ENCODE data around the gene MAFG.
"Not testable (repeated sequence)": the region's sequence is repeated elsewhere in the genome, so short reads cannot be mapped to it uniquely, and the experiment has no call there.

Gene MAFG

DNA sequence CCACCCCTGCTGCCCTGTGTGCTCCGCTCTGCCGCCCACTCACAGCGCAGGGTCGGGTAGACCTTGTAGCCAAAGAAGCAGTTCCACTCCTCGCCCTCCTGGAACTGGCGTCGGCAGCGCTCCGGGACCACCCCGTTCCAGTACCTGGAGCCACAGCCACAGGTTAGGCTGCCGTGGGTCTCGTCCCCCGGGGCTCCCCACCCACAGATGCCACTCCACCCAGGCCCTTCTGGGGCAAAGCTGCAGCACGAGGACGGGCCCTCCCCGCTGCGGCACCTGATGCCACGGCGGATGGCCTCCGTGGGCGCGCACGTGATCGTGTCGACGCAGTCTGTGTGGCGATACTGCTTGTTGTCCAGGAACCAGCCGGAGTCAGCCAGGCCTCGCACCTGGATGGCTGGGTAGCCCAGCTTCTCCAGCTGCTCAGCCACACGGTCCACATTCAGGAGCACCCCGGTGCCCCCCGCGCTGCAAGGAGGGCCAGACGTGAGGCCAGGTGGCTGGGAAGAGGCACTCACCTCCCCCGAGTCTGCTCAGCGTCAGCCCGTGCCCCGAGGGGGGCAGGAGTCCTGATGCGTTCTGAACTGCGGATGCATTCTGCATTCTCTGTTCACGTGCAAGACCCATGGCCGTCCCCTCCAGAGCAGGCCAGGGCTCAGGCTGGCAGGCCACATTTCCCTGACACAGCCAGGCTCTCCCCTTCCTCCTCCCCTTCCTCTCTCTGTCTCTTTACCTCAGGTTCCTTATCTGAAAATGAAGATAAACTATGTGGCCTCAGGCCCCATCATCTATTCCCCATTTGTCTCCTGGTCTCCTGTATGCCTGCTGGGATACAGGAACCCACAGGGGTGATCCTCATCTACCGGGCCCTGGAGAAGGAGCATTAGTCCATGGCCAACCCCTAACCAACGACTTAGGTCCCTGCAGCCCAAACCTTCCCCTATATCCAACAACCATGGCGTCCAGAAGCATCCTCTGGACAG lies 29.4 kb upstream of the MAFG start:
- peaks cover 28% of the 10 kb centered on the region for H3K27me3 ChIP-seq (ENCODE audit: insufficient read depth, poor library complexity, severe bottlenecking)
- H3K36me3 ChIP-seq (ENCODE audit: low read depth), result no peaks in the 10 kb centered on the region
- H3K4me3 ChIP-seq (ENCODE audit: severe bottlenecking), result no peak overlapping the region
- TF ChIP-seq, protein P1, sequence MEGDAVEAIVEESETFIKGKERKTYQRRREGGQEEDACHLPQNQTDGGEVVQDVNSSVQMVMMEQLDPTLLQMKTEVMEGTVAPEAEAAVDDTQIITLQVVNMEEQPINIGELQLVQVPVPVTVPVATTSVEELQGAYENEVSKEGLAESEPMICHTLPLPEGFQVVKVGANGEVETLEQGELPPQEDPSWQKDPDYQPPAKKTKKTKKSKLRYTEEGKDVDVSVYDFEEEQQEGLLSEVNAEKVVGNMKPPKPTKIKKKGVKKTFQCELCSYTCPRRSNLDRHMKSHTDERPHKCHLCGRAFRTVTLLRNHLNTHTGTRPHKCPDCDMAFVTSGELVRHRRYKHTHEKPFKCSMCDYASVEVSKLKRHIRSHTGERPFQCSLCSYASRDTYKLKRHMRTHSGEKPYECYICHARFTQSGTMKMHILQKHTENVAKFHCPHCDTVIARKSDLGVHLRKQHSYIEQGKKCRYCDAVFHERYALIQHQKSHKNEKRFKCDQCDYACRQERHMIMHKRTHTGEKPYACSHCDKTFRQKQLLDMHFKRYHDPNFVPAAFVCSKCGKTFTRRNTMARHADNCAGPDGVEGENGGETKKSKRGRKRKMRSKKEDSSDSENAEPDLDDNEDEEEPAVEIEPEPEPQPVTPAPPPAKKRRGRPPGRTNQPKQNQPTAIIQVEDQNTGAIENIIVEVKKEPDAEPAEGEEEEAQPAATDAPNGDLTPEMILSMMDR (IDR thresholded peaks at IDR 0.05; ENCODE audit: poor library complexity, severe bottlenecking), result no peak
- peak; percentile 63 for DNase-seq (ENCODE audit: low spot score)
- no peak overlapping the region for H3K27ac ChIP-seq (ENCODE audit: poor library complexity, severe bottlenecking)
- H3K4me1 ChIP-seq (ENCODE audit: insufficient read depth, poor library complexity, severe bottlenecking), result no peaks in the 10 kb centered on the region
- no peak for ATAC-seq (ENCODE audit: low read depth)
- H3K9me3 ChIP-seq (ENCODE audit: severe bottlenecking), result no peaks in the 10 kb centered on the region

DNA sequence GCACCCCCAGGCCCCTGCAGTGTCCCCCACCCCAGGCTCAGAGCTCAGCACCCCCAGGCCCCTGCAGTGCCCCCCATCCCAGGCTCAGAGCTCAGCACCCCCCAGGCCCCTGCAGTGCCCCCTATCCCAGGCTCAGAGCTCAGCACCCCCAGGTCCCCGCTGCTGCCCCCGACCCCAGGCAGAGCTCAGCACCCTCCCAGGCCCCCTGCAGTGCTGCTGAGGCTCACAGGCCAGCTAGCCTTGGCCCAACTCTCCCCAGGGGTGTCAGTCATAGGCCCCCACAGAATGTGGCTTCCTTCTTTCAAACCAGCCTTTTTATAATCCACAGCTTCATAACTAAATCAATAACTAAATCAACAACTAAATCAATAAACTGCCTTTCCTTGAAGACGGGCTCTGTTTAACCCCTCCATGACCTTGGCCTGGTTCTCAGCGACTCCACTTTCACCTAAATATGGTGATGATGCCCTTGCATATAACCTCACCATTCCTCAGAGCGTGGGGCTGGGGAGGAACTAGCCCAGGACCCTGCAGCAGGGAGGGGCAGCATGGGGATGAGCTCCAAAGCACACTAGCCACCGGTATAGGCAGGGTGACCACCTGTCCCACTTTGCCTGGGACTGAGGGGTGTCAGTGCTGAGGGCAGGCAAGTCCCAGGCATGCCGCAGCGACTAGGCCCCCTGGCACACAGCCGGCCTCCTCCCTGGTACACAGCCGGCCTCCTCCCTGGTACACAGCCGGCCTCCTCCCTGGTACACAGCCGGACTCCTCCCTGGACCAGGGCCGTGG lies 28.4 kb upstream of the MAFG start:
- peaks cover 24% of the 10 kb centered on the region for H3K27me3 ChIP-seq (ENCODE audit: insufficient read depth, poor library complexity, severe bottlenecking)
- no peaks in the 10 kb centered on the region for H3K9me3 ChIP-seq (ENCODE audit: severe bottlenecking)

DNA sequence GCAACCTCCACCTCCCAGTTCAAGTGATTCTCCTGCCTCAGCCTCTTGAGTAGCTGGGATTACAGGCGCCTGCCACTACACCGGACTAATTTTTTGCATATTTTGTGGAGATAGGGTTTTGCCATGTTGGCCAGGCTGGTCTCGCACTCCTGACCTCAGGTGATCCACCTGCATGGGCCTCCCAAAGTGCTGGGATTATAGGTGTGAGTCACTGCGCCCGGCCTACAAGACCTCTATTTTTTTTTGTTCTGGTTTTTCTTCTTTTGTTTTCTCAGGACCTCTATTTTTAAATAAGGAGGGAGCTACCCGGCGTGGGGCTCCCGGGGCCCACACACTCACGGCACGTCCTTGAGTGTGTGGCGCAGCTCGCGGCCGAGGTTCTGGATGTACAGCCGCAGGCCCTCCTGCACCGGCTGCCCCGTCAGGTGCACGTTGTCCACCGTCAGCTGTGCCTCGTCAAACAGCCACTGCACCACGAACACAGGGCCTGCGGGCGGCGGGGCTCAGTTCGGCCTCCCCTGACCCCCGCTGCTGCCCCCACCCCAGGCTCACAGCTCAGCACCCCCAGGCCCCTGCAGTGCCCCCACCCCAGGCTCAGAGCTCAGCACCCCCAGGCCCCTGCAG lies 27.6 kb upstream of the MAFG start:
- Histone ChIP-seq H3K27ac (ENCODE audit: poor library complexity, severe bottlenecking) (no peak overlapping the region), H3K9me3 (ENCODE audit: severe bottlenecking) (no peaks in the 10 kb centered on the region), H3K4me3 (ENCODE audit: severe bottlenecking) (no peak overlapping the region), H3K4me1 (ENCODE audit: insufficient read depth, poor library complexity, severe bottlenecking) (no peaks in the 10 kb centered on the region), H3K27me3 (ENCODE audit: insufficient read depth, poor library complexity, severe bottlenecking) (peaks cover 19% of the 10 kb centered on the region), H3K36me3 (ENCODE audit: low read depth) (no peaks in the 10 kb centered on the region)
- ATAC-seq (ENCODE audit: low read depth), result no peak
- peak; percentile 68 for DNase-seq (ENCODE audit: low spot score)
- TF ChIP-seq, protein P1 (IDR thresholded peaks at IDR 0.05; ENCODE audit: poor library complexity, severe bottlenecking), result no peak

More for the DNA sequence above, 28.4 kb upstream of the MAFG start:
- ATAC-seq (ENCODE audit: low read depth) (no peak), DNase-seq (ENCODE audit: low spot score) (no peak)
- no peaks in the 10 kb centered on the region for H3K4me1 ChIP-seq (ENCODE audit: insufficient read depth, poor library complexity, severe bottlenecking)
- no peak overlapping the region for H3K27ac ChIP-seq (ENCODE audit: poor library complexity, severe bottlenecking)
- no peak overlapping the region for H3K4me3 ChIP-seq (ENCODE audit: severe bottlenecking)
- no peaks in the 10 kb centered on the region for H3K36me3 ChIP-seq (ENCODE audit: low read depth)
- TF ChIP-seq, protein P1 (IDR thresholded peaks at IDR 0.05; ENCODE audit: poor library complexity, severe bottlenecking), result no peak

DNA sequence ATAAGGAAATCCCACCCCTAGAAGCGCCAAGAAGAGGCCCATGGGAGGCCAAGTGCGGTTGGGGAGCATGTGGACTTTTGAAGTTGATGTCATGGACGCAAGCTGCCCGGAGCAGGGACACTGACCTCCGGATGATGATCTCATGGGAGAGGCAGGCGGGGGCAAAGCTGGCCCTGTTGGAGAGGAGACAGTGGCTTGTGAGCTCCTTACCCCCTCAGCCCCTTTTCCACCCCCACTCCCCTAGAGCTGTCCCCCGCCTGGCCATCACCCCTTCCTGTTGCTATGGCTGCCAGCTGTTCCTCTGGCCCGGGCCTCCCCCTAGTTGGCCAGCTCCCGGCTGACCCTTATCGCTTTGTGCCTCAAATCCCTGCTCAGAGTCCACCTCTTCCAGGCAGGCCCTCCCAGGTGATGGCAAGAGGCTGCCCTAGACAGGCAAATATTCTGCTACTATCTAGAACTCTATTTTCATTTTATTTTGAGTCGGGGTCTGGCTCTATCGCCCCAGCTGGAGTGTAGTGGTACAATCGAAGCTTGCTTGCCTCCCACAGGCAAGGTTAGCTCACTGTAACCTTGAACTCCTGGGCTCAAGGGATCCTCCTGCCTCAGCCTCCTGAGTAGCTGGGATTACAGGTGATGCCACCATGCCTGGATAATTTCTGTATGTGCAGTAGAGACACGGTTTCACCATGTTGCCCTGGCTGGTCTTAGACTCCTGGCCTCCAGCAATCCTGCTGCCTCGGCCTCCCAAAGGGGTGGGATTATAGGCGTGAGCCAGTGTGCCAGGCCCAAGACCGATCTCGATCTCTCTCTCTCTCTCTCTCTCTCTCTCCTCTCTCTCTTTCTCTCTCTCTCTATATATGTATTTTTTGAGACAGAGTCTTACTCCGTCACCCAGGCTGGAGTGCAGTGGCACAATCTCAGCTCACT lies 26.9 kb upstream of the MAFG start:
- DNase-seq (ENCODE audit: low spot score) (peak; percentile 61), ATAC-seq (ENCODE audit: low read depth) (no peak)
- Histone ChIP-seq H3K27me3 (ENCODE audit: insufficient read depth, poor library complexity, severe bottlenecking) (peaks cover 14% of the 10 kb centered on the region), H3K27ac (ENCODE audit: poor library complexity, severe bottlenecking) (no peak overlapping the region), H3K4me1 (ENCODE audit: insufficient read depth, poor library complexity, severe bottlenecking) (no peaks in the 10 kb centered on the region), H3K9me3 (ENCODE audit: severe bottlenecking) (no peaks in the 10 kb centered on the region), H3K36me3 (ENCODE audit: low read depth) (no peaks in the 10 kb centered on the region), H3K4me3 (ENCODE audit: severe bottlenecking) (no peak overlapping the region)
- TF ChIP-seq, protein P1 (IDR thresholded peaks at IDR 0.05; ENCODE audit: poor library complexity, severe bottlenecking), result no peak

DNA sequence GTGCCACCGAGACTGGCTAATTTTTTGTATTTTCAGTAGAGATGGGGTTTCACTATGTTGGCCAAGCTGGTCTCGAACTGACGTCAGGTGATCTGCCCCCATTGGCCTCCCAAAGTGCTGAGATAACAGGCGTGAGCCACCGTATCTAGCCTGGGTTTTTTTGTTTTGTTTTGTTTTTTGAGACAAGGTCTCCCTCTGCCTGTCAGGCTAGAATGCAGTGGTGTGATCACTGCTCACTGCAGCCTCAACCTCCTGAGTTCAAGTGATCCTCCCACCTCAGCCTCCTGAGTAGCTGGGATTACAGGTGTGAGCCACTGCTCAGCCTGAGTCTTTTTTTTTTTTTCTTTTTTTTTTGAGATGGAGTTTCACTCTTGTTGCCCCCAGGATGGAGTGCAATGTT lies 25.9 kb upstream of the MAFG start:
- not testable (repeated sequence) for DNase-seq (ENCODE audit: low spot score); H3K27ac ChIP-seq (ENCODE audit: poor library complexity, severe bottlenecking); H3K36me3 ChIP-seq (ENCODE audit: low read depth); H3K27me3 ChIP-seq (ENCODE audit: insufficient read depth, poor library complexity, severe bottlenecking); H3K9me3 ChIP-seq (ENCODE audit: severe bottlenecking); H3K4me1 ChIP-seq (ENCODE audit: insufficient read depth, poor library complexity, severe bottlenecking); ATAC-seq (ENCODE audit: low read depth); H3K4me3 ChIP-seq (ENCODE audit: severe bottlenecking)
